ENCODE measurements around the gene SF3B4.

Gene SF3B4

DNA sequence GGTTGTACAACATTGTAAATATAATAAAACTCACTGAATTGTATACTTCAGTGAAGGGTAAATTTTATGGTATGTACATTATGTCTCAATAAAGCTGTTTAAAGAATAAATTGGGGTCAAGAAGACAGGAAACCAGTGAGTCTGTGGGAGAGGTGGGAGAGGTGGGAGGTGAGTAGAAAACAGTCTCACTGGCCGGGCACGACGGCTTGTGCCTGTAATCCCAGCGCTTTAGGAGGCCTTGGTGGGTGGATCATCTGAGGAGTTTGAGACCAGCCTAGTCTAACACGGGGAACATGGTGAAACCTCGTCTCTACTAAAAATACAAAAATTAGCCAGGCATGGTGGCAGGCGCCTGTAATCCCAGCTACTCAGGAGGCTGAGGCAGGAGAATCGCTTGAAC lies 4.9 kb upstream of the SF3B4 start:
- DNase-seq = no peak

GRCh38 chr1:149931212-149931790 lies 3.7 kb upstream of the SF3B4 start:
- no peak for DNase-seq

- no peak for DNase-seq
These were observed 2.3 kb upstream of the SF3B4 start for GRCh38 chr1:149929856-149930255.

- no peak for DNase-seq
These were observed 760 bp upstream of the SF3B4 start for GRCh38 chr1:149928401-149928724.

DNA sequence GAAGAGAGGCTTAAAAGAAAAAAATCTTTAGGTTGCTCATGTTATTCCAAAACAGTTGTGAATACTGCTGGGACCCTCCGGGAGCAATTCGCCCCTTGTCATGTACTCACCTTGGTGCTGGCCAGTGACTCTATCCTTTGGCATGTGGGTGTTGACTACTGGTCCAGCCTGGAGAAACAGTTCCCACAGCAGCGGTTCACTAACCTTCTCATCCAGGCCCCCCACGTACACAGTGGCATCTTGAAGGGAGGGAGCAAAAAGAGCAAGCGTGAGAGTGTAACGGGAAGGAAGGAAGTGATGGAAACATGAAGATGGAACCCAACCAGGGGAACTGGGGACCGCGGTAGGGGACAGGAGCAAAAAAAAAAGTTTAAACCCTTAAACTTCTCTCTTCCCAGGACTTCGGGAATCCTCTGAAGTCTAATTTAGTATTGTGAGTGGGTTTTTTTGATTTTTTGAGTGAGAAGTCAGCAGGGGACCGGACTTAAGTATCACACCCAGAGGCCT lies 494 bp downstream of the SF3B4 start:
- DNase-seq = no peak

GRCh38 chr1:149926296-149926695 lies 1.3 kb downstream of the SF3B4 start:
- no peak for DNase-seq

DNA sequence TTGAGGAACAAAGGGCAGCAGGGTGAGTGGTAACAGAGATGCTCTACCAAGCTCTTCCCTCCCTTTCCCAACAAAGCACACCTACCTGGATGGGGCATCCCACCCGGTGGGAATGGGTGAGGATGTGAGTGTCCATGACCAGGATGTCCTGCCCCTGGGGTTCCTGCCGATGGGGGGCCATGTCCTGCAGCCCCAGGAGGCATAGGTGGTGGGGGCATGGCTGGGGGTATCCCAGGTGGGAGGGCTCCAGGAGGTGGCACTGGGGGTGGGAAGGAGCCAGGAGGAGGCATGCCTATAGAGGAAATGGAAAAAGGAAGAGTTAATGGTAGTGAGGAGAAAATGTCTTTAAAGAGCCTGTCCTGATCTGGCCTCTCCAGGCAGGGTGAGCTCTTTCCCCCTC lies 1.9 kb downstream of the SF3B4 start:
- no peak for DNase-seq

GRCh38 chr1:149925345-149925744 lies 2.3 kb downstream of the SF3B4 start:
- no peak for DNase-seq

- no peak for DNase-seq
These were observed 4.0 kb downstream of the SF3B4 start for GRCh38 chr1:149923626-149924025.

GRCh38 chr1:149917571-149918144 lies 9.9 kb downstream of the SF3B4 start, which contains the start of gene SV2A:
SV2A (minus strand) TSS chr1:149917844; CDS start chr1:149913840, 4,004 bp downstream.
- peak; percentile 65 for DNase-seq

DNA sequence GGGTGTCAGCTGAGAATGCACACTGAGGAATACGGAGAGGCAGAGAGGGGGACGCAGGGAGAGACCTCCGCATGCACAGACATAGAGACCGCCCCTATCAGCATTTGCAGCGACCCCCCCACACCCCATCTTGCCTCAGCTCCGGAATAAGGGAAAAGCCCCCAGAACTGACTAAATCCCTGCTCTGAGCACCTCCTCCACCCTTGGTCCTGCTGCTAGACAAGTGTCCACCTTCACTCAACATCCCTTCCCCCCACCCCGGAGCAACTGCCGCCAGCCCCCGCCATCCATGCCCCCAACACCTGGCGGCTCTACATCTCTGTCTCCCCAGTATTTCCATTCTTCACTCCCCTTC lies 10.7 kb downstream of the SF3B4 start:
- no peak for DNase-seq

- no peak for DNase-seq
These were observed 11.3 kb downstream of the SF3B4 start for GRCh38 chr1:149916193-149916897.

DNA sequence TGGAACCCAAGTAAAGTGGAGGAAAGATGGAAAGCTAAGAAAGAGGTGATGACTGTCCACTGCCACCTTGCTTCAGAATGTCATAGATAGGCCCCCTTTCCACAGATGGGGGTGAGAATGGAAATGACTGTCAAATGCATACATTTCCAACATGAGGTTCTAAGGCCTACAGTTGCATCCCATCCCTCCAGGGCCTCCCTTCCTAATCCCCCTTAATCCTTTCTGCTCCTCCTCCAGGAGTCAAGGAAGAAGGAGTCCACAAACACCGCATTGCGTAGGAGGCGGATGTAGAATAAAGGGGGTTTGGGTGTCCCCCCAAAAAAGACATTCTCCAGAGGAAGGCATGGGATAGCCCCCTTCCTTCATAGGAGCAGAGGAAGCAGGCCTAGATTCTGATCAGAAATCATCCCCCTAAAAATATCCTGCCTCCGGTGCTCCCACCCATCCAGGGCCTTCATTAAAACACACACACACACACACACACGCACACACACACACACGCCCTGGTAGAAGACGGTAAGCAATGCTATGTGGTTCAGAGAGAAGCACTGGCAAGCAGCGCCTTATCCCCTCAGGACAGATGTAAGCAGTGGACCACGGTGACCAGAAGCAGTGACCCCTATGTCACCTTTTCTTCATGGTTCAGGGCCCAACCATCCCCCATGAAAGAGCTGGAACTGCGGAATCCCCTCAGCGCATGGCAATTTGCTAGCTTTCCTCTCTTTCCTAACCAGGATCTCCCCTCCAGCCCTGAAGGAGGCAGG lies 12.0 kb downstream of the SF3B4 start:
- DNase-seq = no peak

DNA sequence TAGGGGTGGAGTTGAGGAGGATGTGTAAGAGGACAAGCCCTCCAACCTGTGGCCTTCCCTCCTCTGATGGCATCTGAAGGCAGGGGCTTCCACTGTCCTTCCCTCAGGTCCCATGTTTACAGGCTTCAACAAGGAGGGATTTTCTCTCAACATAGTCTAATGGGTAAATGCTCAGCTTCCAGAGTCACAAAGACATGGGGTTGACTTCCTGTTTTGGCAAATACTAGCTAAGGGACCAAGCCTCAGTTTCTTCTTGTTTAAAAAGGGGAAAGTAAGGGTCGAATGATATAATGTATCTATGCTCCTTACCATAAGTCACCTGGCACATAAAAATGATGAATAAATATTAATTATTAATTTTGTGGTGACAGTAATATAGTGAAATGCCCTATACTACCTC lies 13.1 kb downstream of the SF3B4 start:
- DNase-seq = no peak

DNA sequence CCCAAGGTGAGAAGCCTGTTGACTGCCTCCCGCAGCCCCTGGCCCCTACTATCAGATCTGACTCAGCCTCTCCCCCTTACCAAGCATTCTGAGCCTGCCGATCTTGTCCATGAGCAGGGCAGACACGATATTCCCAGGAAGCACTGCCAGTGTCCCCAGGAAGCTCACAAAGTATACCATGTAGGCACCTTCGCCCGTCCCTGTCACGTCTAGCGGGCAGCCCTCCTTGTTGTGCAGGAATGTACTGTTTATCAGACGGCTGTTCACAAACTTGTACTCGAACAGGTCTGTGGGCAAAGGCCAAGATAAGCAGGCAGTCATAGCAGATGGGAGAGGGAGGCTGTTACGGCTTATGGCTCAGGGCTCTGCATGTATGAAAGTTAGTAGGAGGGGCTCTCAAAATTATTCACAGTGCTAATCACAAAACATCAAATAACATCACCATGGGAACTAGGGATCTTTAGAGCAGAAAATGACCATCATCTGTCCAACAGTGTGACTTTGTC lies 21.0 kb downstream of the SF3B4 start:
- DNase-seq = no peak

DNA sequence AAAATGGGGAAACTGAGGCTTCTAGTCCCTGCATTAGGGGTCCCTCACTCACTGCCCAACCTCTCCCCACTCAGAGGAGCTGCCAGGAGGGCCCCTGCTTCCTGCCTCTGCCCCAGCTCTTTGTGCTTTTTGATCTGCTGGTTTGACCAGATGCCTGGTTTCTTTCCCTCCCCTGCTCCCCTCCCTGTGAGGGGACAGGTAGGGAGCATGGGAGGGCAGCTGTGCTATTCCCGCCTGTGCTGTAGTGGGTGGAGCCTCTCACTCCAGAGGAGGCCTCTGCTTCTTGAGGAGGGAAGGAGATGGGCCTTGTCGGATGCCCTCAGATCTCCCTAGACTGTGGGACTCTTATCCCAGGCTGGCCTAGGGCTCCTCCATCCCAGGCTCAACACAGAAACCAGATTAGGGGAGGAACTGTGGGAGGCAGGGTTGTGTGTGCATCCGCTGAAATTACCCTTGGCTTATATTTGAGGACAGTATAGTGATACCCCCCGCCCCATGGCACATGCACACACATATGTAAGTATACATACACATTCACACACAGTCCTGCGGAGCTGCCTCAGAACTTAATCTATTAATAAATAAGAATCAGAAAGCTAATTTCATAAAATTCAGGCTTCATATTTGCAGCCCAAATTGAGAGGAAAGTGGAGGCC lies 23.6 kb downstream of the SF3B4 start:
- DNase-seq = no peak

DNA sequence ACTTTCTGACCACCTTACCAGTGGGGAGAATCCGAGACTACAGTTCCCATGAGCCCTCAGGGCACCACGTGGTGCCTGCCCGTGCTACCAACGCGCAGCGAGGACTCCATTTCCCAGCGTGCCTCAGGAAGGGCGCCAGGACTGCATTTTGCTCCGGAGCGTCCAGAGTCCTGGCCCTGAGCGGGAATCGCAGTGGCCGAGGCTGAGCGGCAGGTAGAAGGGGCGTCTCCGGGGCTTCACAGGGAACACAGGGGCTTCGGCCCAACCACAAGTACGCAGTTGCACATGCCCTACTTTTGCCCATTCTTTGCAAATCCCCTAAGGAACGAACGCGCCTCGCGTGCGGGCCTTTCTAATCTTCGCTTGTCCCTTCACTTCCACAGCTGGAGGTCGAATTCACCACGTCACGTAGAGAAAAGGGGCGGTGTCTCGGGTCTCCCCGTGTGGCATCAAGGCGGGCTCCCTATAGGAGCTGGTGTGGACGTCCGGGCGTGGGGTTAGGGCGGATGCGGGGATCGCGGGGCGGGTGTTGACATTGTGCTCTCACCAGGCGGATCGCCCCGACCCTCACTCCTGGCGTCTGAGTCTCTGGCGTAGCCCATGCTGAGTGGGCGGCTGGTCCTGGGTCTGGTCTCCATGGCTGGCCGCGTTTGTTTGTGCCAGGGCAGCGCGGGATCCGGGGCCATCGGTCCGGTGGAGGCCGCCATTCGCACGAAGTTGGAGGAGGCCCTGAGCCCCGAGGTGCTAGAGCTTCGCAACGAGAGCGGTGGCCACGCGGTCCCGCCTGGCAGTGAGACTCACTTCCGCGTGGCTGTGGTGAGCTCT lies 27.9 kb downstream of the SF3B4 start, which contains the start of gene BOLA1:
TSS of gene BOLA1 (plus strand) at position 109 of the 825 bp plus-strand sequence. CDS start at position 601, 492 bp downstream.
- peak; percentile 96 for DNase-seq

- no peak for DNase-seq
These were observed 31.0 kb downstream of the SF3B4 start for GRCh38 chr1:149896575-149896974.

DNA sequence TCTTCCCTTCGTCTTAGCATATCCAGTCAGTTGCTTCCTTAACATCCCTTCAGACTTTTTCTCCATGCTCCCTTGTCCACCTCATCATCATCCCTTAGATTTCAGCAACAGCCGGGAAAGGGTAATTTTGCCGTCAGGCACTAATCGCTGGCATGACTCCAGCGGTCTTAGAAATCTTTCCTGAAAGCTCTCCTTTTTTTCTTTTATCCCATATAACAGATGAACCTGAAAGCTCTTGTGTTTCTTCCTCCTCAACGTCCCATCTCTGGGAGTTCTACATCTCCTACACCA lies 38.7 kb downstream of the SF3B4 start:
- no peak for DNase-seq

- DNase-seq = peak; percentile 94
These were observed 39.2 kb downstream of the SF3B4 start for GRCh38 chr1:149888247-149888998.

Data from NCI-H2227 treated with DMSO at 0.1 percent for 48 hours (cell line).